ENCODE data around the gene TCEA2. TPM values are rescaled to one million over a fixed set of nuclear protein-coding genes. Genes with fewer than 3 reads are reported as not detected.

The TCEA2 gene
- total RNA-seq, 1 donor from 2014 or later = 49.0 TPM

- intact Hi-C loops (cut with micrococcal nuclease) = no loop called here
- H3K27ac Mint-ChIP-seq = no peak overlapping the region
- no peaks in the 10 kb centered on the region for H3K36me3 Mint-ChIP-seq (ENCODE audit: low read depth)
- H3K27me3 Mint-ChIP-seq (ENCODE audit: low read depth) = peaks cover 3% of the 10 kb centered on the region
- H3K4me1 Mint-ChIP-seq (ENCODE audit: low read depth) = peaks cover 11% of the 10 kb centered on the region
- H3K4me3 Mint-ChIP-seq (ENCODE audit: low read depth) = no peak overlapping the region
- H3K9me3 Mint-ChIP-seq = no peaks in the 10 kb centered on the region
- DNase-seq (ENCODE audit: low spot score) = no peak
Measured at GRCh38 chr20:64055893-64056638, 6.9 kb upstream of the TCEA2 start.

DNA sequence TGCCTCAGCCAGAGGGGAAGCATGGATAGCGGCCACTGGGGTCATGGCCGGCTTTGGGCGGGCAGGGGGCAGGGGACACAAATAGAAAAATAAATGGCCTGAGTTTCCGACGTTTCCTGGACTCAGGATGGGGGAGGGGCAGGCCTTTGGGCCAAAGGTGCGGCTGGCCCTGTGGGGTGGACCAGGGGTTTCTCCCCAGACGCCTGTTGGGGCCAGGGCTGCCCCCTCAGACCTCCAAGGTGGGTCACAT lies 6.4 kb upstream of the TCEA2 start:
- intact Hi-C loops (cut with micrococcal nuclease) = no loop called here
- Mint-ChIP-seq H3K4me1 (ENCODE audit: low read depth) (peaks cover 11% of the 10 kb centered on the region), H3K4me3 (ENCODE audit: low read depth) (no peak overlapping the region), H3K27me3 (ENCODE audit: low read depth) (peaks cover 3% of the 10 kb centered on the region), H3K36me3 (ENCODE audit: low read depth) (no peaks in the 10 kb centered on the region), H3K9me3 (no peaks in the 10 kb centered on the region), H3K27ac (no peak overlapping the region)
- DNase-seq (ENCODE audit: low spot score) = no peak

DNA sequence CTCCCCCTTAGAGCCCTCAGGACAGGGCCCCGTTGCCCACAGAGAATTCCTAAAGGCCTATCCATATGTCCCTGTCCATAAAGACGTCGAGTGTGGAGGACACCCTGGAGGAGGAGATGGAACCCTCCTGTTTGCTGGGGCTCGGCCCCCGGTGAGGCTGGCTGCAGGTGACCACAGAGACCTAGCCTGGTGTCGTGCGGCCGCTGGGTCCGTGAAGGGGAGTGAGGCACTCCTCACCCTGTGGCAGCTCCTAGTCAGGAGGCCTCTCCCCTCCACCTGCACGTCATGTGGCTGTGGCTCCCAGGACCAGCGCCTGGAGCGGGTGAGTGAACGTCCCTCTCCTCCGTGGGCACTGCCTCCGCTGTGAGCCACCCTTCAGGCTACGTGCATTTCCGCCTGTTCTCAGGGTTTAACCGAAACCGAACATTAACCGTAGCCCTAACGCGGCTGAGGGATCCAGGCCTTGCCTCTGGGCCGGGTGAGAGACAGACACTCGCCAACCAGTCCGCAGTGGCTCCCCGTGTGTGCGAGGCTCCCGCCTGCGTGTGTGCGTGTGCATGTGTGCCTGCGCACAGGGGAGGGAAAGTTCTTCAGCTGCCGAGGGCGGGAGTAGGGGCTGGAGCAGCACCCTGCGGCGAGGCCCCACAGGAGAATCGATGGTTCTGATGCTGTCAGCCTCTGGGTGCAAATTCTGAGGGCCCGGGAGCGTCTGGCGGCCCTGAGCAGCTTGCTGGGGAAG lies 5.9 kb upstream of the TCEA2 start:
- H3K27me3 Mint-ChIP-seq (ENCODE audit: low read depth) = peaks cover under 1% of the 10 kb centered on the region
- peaks cover 13% of the 10 kb centered on the region for H3K4me1 Mint-ChIP-seq (ENCODE audit: low read depth)
- no peaks in the 10 kb centered on the region for H3K9me3 Mint-ChIP-seq
- H3K36me3 Mint-ChIP-seq (ENCODE audit: low read depth) = no peaks in the 10 kb centered on the region
- no peak for DNase-seq (ENCODE audit: low spot score)
- peak overlapping the region; percentile 75 for H3K4me3 Mint-ChIP-seq (ENCODE audit: low read depth)
- intact Hi-C loops (cut with micrococcal nuclease) = no loop called here
- H3K27ac Mint-ChIP-seq = peak overlapping the region; percentile 62

DNA sequence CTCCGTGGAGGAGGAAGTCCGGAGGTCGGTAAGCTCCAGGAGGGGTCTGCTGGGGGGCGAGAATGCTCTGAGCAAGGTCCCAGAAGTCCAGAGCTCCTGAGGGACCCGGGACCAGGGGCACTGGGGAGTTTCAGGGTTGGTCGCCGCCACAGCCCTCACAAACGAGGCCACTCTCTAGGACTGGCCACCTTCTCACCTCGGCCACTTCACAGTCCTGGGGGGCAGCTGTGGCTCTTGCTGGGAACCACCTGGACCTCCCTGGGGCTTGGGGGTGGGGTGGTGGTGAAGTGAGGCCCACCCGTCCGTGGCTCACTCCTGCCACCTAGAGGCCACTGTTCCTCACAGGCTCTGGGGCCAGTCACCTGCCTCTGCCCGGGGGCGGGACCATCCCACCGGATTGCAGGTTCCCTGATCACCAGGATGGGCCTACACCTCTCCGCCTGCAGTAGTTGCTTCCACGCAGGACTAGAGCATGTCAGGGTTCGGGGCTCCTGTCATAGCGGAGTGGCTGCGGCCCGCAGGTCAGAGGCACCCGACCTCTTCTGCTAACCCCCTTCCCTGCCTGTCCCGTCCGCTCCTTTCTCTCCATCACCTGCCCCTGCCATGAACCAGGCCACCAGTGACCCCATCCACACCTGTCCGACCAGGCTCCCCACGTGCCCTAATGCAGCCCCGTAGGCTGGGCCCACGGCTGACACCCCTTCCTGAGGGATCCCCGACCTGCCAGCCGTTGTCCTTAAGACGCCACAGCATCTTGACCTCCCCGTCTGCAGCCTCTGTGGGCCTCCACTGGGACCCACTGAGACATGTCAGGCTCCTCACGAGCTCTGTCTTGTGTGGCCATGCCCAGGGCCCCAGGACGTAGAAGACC lies 5.1 kb upstream of the TCEA2 start:
- peaks cover 15% of the 10 kb centered on the region for H3K4me1 Mint-ChIP-seq (ENCODE audit: low read depth)
- H3K9me3 Mint-ChIP-seq = no peaks in the 10 kb centered on the region
- H3K27ac Mint-ChIP-seq = peak overlapping the region; percentile 62
- H3K27me3 Mint-ChIP-seq (ENCODE audit: low read depth) = no peaks in the 10 kb centered on the region
- H3K4me3 Mint-ChIP-seq (ENCODE audit: low read depth) = peak overlapping the region; percentile 75
- H3K36me3 Mint-ChIP-seq (ENCODE audit: low read depth) = no peaks in the 10 kb centered on the region
- intact Hi-C loops (cut with micrococcal nuclease) = no loop called here
- DNase-seq (ENCODE audit: low spot score) = peak; percentile 69

- peak overlapping the region; percentile 23 for H3K27ac Mint-ChIP-seq
- no peak for DNase-seq (ENCODE audit: low spot score)
- peaks cover 15% of the 10 kb centered on the region for H3K4me1 Mint-ChIP-seq (ENCODE audit: low read depth)
Measured at GRCh38 chr20:64058536-64058935, 4.5 kb upstream of the TCEA2 start.

GRCh38 chr20:64062276-64062595 lies 762 bp upstream of the TCEA2 start:
- H3K4me3 Mint-ChIP-seq (ENCODE audit: low read depth) = no peak overlapping the region
- DNase-seq (ENCODE audit: low spot score) = no peak
- intact Hi-C loops (cut with micrococcal nuclease) = loop anchor here (2.0 to 10.0 kb wide), 3 partner anchors 17 to 427 kb away; partner anchors contain the start of genes RGS19 and UCKL1
- H3K9me3 Mint-ChIP-seq = no peaks in the 10 kb centered on the region
- H3K27me3 Mint-ChIP-seq (ENCODE audit: low read depth) = no peaks in the 10 kb centered on the region
- H3K27ac Mint-ChIP-seq = no peak overlapping the region
- no peaks in the 10 kb centered on the region for H3K36me3 Mint-ChIP-seq (ENCODE audit: low read depth)
- peaks cover 43% of the 10 kb centered on the region for H3K4me1 Mint-ChIP-seq (ENCODE audit: low read depth)

More at GRCh38 chr20:64058536-64058935, 4.5 kb upstream of the TCEA2 start:
- Mint-ChIP-seq H3K9me3 (no peaks in the 10 kb centered on the region), H3K27me3 (ENCODE audit: low read depth) (no peaks in the 10 kb centered on the region), H3K36me3 (ENCODE audit: low read depth) (no peaks in the 10 kb centered on the region), H3K4me3 (ENCODE audit: low read depth) (peak overlapping the region; percentile 64)
- intact Hi-C loops (cut with micrococcal nuclease) = no loop called here

DNA sequence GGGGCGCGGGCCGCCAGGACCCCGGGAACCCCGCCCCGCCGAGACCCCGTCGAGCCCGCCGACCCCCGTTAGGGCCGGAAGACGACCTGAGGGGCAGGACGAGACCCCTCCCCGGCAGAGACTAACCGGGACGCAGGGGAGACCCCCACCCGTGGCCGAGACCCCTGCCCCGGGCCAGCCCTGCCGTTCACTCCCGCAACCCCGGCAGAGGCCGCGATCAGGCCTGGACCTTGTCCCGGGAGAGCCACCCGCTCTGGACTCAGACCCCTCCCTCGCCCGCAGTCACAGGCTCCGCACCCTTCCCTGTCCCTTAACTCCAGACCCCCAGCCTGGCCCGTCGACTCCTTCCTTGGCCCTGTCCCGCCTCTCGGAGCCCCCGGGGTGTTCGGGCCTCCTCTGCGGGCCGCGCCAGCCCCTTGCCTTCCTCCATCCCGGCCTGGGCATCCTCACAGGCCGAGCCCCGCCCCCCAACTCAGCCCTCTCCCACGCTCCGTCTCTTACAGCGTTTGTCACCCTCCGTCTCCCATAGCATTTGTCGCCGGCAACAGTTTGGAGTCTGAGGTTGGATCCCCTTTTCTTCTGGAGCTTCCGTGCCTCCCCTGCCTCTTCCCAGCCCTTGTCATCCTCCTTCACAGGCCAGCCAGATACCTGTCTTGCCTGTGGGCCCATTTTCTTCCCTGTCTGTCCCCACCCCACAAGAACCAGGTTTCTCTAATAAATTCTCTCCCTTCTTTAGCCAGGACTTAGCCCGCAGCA lies 569 bp downstream of the TCEA2 start:
- peaks cover 47% of the 10 kb centered on the region for H3K4me1 Mint-ChIP-seq (ENCODE audit: low read depth)
- DNase-seq (ENCODE audit: low spot score) = no peak
- peak overlapping the region; percentile 88 for H3K27ac Mint-ChIP-seq
- H3K4me3 Mint-ChIP-seq (ENCODE audit: low read depth) = peak overlapping the region; percentile 89
- H3K36me3 Mint-ChIP-seq (ENCODE audit: low read depth) = no peaks in the 10 kb centered on the region
- intact Hi-C loops (cut with micrococcal nuclease) = loop anchor here (1.0 to 10.0 kb wide), 4 partner anchors 15 to 429 kb away; partner anchors contain the start of genes RGS19 and UCKL1
- no peaks in the 10 kb centered on the region for H3K9me3 Mint-ChIP-seq
- H3K27me3 Mint-ChIP-seq (ENCODE audit: low read depth) = no peaks in the 10 kb centered on the region

DNA sequence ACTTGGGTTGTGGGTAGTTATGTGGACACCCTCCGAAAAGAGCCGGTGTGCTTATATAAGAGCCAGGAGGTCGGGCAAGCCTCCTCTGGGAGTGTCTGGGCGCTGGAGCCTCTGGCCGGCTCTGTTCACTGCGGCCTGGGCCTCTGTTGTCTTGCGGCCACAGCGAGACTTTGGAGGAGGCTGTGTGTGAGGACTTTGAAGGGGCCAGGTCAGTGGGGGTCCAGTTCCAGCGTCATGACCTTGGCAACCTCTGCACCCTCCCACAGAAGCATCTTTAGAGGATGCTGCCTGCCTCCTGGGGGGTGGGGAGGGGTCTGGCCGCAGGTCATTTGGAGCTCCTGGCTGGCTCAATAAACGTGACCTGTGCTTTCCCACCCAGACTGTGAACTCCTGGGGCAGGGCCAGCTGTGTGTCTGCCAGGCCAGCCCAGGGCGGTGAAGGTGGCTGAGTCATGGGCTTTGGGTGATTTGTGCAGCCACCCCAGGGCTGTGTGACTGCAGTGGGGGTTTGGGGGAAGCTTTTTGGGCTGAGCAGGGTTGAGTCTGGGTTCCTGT lies 1.2 kb downstream of the TCEA2 start:
- H3K27ac Mint-ChIP-seq = peak overlapping the region; percentile 88
- H3K9me3 Mint-ChIP-seq = no peaks in the 10 kb centered on the region
- DNase-seq (ENCODE audit: low spot score) = no peak
- peaks cover 45% of the 10 kb centered on the region for H3K4me1 Mint-ChIP-seq (ENCODE audit: low read depth)
- H3K4me3 Mint-ChIP-seq (ENCODE audit: low read depth) = peak overlapping the region; percentile 89
- H3K36me3 Mint-ChIP-seq (ENCODE audit: low read depth) = no peaks in the 10 kb centered on the region
- intact Hi-C loops (cut with micrococcal nuclease) = loop anchor here (10.0 kb wide), 1 partner anchor 429 kb away; no protein-coding TSS in a partner anchor
- H3K27me3 Mint-ChIP-seq (ENCODE audit: low read depth) = no peaks in the 10 kb centered on the region

GRCh38 chr20:64065062-64065973 lies 2.3 kb downstream of the TCEA2 start:
- H3K27ac Mint-ChIP-seq = peak overlapping the region; percentile 94
- DNase-seq (ENCODE audit: low spot score) = peak; percentile 32
- H3K27me3 Mint-ChIP-seq (ENCODE audit: low read depth) = no peaks in the 10 kb centered on the region
- no peaks in the 10 kb centered on the region for H3K36me3 Mint-ChIP-seq (ENCODE audit: low read depth)
- H3K4me3 Mint-ChIP-seq (ENCODE audit: low read depth) = peak overlapping the region; percentile 71
- H3K9me3 Mint-ChIP-seq = no peaks in the 10 kb centered on the region
- peaks cover 45% of the 10 kb centered on the region for H3K4me1 Mint-ChIP-seq (ENCODE audit: low read depth)
- intact Hi-C loops (cut with micrococcal nuclease) = loop anchor here (10.0 kb wide), 1 partner anchor 431 kb away; no protein-coding TSS in a partner anchor

DNA sequence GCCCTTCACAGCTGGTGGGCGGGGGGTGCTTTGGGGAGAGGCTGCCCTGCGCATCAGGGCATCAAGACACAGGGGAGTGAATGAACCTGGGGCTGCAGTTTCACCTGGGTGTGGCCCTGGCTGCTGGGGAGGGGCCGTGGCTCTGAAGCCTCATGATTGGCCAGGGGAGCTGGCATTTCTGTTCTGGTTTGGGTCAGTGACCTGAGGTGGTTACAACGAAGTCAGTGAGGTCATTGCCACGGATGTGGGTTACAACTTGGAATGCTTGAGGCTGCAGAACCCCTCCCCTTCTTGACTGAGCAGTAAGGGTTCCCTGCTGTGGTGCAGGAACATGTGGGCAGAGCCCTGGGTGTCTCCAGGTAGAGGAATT lies 3.0 kb downstream of the TCEA2 start:
- Mint-ChIP-seq H3K4me3 (ENCODE audit: low read depth) (peak overlapping the region; percentile 71), H3K9me3 (no peaks in the 10 kb centered on the region), H3K27ac (peak overlapping the region; percentile 94)

GRCh38 chr20:64067005-64067632 lies 4.1 kb downstream of the TCEA2 start:
- Mint-ChIP-seq H3K36me3 (ENCODE audit: low read depth) (peaks cover under 1% of the 10 kb centered on the region), H3K4me3 (ENCODE audit: low read depth) (peak overlapping the region; percentile 34), H3K27me3 (ENCODE audit: low read depth) (no peaks in the 10 kb centered on the region), H3K4me1 (ENCODE audit: low read depth) (peaks cover 42% of the 10 kb centered on the region), H3K27ac (peak overlapping the region; percentile 51), H3K9me3 (no peaks in the 10 kb centered on the region)
- intact Hi-C loops (cut with micrococcal nuclease) = loop anchor here (10.0 kb wide), 1 partner anchor 432 kb away; no protein-coding TSS in a partner anchor
- DNase-seq (ENCODE audit: low spot score) = no peak

More for the DNA sequence above, 3.0 kb downstream of the TCEA2 start:
- Mint-ChIP-seq H3K36me3 (ENCODE audit: low read depth) (no peaks in the 10 kb centered on the region), H3K27me3 (ENCODE audit: low read depth) (no peaks in the 10 kb centered on the region), H3K4me1 (ENCODE audit: low read depth) (peaks cover 45% of the 10 kb centered on the region)
- DNase-seq (ENCODE audit: low spot score) = peak; percentile 85
- intact Hi-C loops (cut with micrococcal nuclease) = loop anchor here (1.0 to 10.0 kb wide), 2 partner anchors 11 to 431 kb away; no protein-coding TSS in a partner anchor

Data from activated T-helper 2 cell treated with anti-CD3 and anti-CD28 coated beads, Interferon-gamma antibody, Interleukin-2, Interleukin-4, amounts not matched to agents 10 μg/mL and 5 μg/mL and 100 μg/mL, durations not matched to agents 14 hours and 24 hours and 36 hours (primary cell).